ENCODE data around the gene PATE1. TPM values are rescaled to one million over a fixed set of nuclear protein-coding genes. Genes with fewer than 3 reads are reported as not detected.
"Not testable (repeated sequence)": the region's sequence is repeated elsewhere in the genome, so short reads cannot be mapped to it uniquely, and the experiment has no call there.

Gene PATE1
- total RNA-seq, result not detected

DNA sequence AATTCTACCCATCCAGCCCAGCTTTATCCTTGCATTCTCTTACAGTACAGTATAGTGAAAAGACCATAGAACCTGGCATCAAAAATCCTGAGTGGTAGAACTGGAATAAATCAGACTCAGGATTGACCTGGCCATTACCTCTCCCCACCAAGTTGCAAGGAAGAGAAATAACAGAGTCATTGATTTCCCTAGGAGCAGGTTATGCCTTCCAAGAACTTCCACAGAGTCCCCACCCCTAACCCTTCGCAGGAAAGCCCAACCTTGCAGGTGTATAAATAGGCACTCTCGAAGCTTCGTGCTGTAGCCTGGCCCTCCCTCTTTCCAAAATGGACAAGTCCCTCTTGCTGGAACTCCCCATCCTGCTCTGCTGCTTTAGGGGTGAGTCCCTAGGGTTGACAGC is at the start of gene PATE1:
Gene PATE1 (plus strand): TSS at position 301 of the 400 bp plus-strand sequence. CDS start 26 bp downstream, at position 327.
- 78% methylated on average over 3 of the region's 3 CpGs; no CpG with 5 or more reads in 1 of the 2 donors for WGBS, 2 donors
- H3K4me3 ChIP-seq, result no peak within 1 kb of the TSS
- peaks cover 0 to 12% (median 0%) of the 10 kb centered on the region in 4 donors for H3K27me3 ChIP-seq
- intact Hi-C loops (cut with DNase I), result no loop called here
- TF ChIP-seq POLR2A (IDR thresholded peaks at IDR 0.05), result no peak
- TF ChIP-seq, protein P1, sequence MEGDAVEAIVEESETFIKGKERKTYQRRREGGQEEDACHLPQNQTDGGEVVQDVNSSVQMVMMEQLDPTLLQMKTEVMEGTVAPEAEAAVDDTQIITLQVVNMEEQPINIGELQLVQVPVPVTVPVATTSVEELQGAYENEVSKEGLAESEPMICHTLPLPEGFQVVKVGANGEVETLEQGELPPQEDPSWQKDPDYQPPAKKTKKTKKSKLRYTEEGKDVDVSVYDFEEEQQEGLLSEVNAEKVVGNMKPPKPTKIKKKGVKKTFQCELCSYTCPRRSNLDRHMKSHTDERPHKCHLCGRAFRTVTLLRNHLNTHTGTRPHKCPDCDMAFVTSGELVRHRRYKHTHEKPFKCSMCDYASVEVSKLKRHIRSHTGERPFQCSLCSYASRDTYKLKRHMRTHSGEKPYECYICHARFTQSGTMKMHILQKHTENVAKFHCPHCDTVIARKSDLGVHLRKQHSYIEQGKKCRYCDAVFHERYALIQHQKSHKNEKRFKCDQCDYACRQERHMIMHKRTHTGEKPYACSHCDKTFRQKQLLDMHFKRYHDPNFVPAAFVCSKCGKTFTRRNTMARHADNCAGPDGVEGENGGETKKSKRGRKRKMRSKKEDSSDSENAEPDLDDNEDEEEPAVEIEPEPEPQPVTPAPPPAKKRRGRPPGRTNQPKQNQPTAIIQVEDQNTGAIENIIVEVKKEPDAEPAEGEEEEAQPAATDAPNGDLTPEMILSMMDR (IDR thresholded peaks at IDR 0.05), result no peak
- H3K36me3 ChIP-seq, result no peaks in the 10 kb centered on the region
- DNase-seq, result no peak
- H3K4me1 ChIP-seq, result no peaks in the 10 kb centered on the region
- H3K27ac ChIP-seq, result no peak within 1 kb of the TSS
- no peaks in the 10 kb centered on the region for H3K9me3 ChIP-seq

GRCh38 chr11:125701018-125701610 is 45.0 kb upstream of the PATE1 start:
- Histone ChIP-seq H3K4me1 (no peaks in the 10 kb centered on the region), H3K9me3 (no peaks in the 10 kb centered on the region), H3K36me3 (no peaks in the 10 kb centered on the region), H3K27ac (no peak overlapping the region), H3K27me3 (no peaks in the 10 kb centered on the region), H3K4me3 (no peak overlapping the region)
- no peak for DNase-seq
- TF ChIP-seq, protein P1 (IDR thresholded peaks at IDR 0.05), result no peak
- no peak for TF ChIP-seq POLR2A (IDR thresholded peaks at IDR 0.05)
- WGBS, 2 donors, result 73 to 77% methylated on average over 6 of the region's 6 CpGs
- intact Hi-C loops (cut with DNase I), result no loop called here

DNA sequence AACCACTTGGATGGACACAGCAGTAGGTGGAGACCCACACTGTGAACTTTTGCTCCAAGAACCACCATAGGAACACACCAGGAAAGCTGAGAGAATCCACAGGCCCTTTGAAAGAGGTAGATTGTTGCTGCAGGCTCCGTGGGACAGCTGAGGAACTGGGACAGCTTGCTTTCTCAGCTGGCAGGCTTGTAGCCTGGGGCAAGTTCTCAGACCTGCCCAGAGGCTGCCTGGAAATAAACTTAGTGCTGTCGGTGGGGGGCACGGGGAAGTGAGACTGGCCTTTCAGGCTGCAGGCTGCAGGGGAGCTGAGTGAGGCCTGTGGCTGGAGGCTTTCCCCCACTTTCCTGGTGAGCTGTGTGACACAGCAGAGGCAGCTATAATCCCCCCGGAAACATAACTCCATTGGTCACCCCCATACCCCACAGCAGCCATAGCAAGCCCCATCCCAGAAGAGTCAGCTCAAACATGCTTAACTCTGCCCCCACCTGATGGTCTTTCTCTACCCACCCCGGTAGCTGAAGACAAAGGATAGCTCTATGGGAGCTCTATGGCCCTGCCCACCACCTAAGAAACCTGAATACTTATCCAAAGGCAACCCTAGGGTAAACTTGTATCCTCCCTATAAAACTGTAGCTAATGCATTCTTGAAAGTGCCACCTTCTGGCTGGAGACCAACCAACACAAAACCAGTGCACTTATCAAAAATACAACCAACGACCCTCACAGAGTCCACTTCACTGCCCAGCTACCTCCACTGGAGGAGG is 44.0 kb upstream of the PATE1 start:
- Histone ChIP-seq H3K4me1 (no peaks in the 10 kb centered on the region), H3K4me3 (no peak overlapping the region), H3K9me3 (no peaks in the 10 kb centered on the region), H3K27me3 (no peaks in the 10 kb centered on the region), H3K27ac (no peak overlapping the region), H3K36me3 (no peaks in the 10 kb centered on the region)
- TF ChIP-seq, protein P1 (IDR thresholded peaks at IDR 0.05), result no peak
- TF ChIP-seq POLR2A (IDR thresholded peaks at IDR 0.05), result no peak
- intact Hi-C loops (cut with DNase I), result no loop called here
- no peak for DNase-seq
- WGBS, 2 donors, result 46 to 47% methylated on average over 4 to 6 of the region's 6 CpGs

DNA sequence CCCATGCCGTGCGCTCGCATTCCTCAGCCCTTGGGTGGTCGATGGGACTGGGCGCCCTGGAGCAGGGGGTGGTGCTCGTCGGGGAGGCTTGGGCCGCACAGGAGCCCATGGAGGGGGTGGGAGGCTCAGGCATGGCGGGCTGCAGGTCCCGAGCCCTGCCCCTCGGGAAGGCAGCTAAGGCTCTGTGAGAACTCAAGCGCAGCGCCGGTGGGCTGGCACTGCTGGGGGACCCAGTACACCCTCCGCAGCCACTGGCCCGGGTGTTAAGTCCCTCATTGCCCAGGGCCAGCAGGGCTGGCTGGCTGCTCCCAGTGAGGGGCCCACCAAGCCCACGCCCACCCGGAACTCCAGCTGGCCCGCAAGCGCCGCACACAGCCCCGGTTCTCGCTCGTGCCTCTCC is 41.4 kb upstream of the PATE1 start:
- intact Hi-C loops (cut with DNase I); H3K36me3 ChIP-seq; H3K27me3 ChIP-seq; H3K4me3 ChIP-seq; H3K9me3 ChIP-seq; H3K4me1 ChIP-seq; H3K27ac ChIP-seq; DNase-seq: not testable (repeated sequence)
- WGBS, 2 donors, result no CpG with 5 or more reads among the region's 24 CpGs

- Histone ChIP-seq H3K4me3 (no peak overlapping the region), H3K9me3 (peaks cover 0 to 7% (median 0%) of the 10 kb centered on the region in 3 donors), H3K27me3 (peaks cover 0 to 24% (median 0%) of the 10 kb centered on the region in 4 donors), H3K36me3 (no peaks in the 10 kb centered on the region), H3K4me1 (no peaks in the 10 kb centered on the region), H3K27ac (no peak overlapping the region)
- TF ChIP-seq POLR2A (IDR thresholded peaks at IDR 0.05), result no peak
- TF ChIP-seq, protein P1 (IDR thresholded peaks at IDR 0.05), result no peak
- intact Hi-C loops (cut with DNase I), result no loop called here
- no peak for DNase-seq
- 51 to 81% methylated on average over 6 of the region's 6 CpGs for WGBS, 2 donors
These were observed 25.3 kb upstream of the PATE1 start for GRCh38 chr11:125720781-125721180.
